Measurements from ENCODE around the gene NUF2.
"Not testable (repeated sequence)": the region's sequence is repeated elsewhere in the genome, so short reads cannot be mapped to it uniquely, and the experiment has no call there.

Gene NUF2

DNA sequence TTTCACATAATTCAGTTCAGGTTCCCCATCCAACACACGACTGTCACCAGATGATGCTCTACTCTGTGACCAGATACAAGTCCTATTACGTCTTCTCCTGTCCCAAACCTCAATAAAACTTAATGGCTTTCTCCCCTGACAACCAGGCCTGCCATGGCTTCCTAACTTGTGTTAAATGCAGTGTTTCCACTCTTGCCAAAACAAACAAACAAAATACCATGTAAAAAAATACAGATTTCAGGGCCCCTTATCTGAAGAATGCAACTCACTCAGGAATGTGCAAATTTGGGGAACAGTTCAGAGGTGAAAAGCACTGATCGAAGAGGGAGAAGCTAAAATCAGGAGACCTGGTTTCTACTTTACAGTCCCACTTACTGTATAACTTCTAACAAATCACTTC is 863 bp upstream of the NUF2 start:
- peak overlapping the region; percentile 63 for H3K4me2 ChIP-seq (ENCODE audit: low read depth, low read length)
- H3K36me3 ChIP-seq (replicated peaks; ENCODE audit: insufficient read depth, low read length) = no peaks in the 10 kb centered on the region; the same call in 1 of the 2 replicates
- peak overlapping the region; percentile 79 for H3K9ac ChIP-seq (ENCODE audit: low read length)
- TF ChIP-seq CTCF (IDR thresholded peaks at IDR 0.05; ENCODE audit: low read length) (no peak), EZH2 (optimal IDR thresholded peaks at IDR 0.05; ENCODE audit: low read depth, low read length) (no peak), EZH2phosphoT487 (IDR thresholded peaks at IDR 0.05; ENCODE audit: low read length) (no peak)
- peaks cover 45% of the 10 kb centered on the region for H3K79me2 ChIP-seq (ENCODE audit: low read length)
- H3K4me3 ChIP-seq (ENCODE audit: low read length) = peak overlapping the region; percentile 89
- peaks cover 7% of the 10 kb centered on the region for H3F3A ChIP-seq (ENCODE audit: insufficient read depth, low read length)
- no peak for DNase-seq
- H3K27me3 ChIP-seq (replicated peaks; ENCODE audit: insufficient read depth, low read length) = no peaks in the 10 kb centered on the region
- peaks cover 9% of the 10 kb centered on the region for H3K4me1 ChIP-seq (ENCODE audit: low read length)
- peak overlapping the region; percentile 78; the same call in 1 of the 2 replicates for H3K27ac ChIP-seq (ENCODE audit: low read length)
- no peaks in the 10 kb centered on the region for H4K20me1 ChIP-seq (ENCODE audit: insufficient read depth, low read length)
- H3K9me2 ChIP-seq (replicated peaks; ENCODE audit: insufficient read depth, low read length) = no peaks in the 10 kb centered on the region
- peak overlapping the region; percentile 95 for H2AFZ ChIP-seq (ENCODE audit: low read length)
- no peaks in the 10 kb centered on the region for H3K9me3 ChIP-seq (replicated peaks; ENCODE audit: insufficient read depth, low read length)

GRCh38 chr1:163323339-163323738 is 1.6 kb downstream of the NUF2 start:
- peak overlapping the region; percentile 79; the same call in 1 of the 2 replicates for H3K9ac ChIP-seq (ENCODE audit: low read length)
- not testable (repeated sequence) for H2AFZ ChIP-seq (ENCODE audit: low read length); H3K9me2 ChIP-seq (replicated peaks; ENCODE audit: insufficient read depth, low read length); H3K27me3 ChIP-seq (replicated peaks; ENCODE audit: insufficient read depth, low read length); H3K9me3 ChIP-seq (replicated peaks; ENCODE audit: insufficient read depth, low read length); H3F3A ChIP-seq (ENCODE audit: insufficient read depth, low read length); DNase-seq; H3K27ac ChIP-seq (ENCODE audit: low read length); H4K20me1 ChIP-seq (ENCODE audit: insufficient read depth, low read length); H3K4me1 ChIP-seq (ENCODE audit: low read length)
- H3K4me2 ChIP-seq (ENCODE audit: low read depth, low read length) = peak overlapping the region; percentile 79
- peaks cover 54% of the 10 kb centered on the region for H3K79me2 ChIP-seq (ENCODE audit: low read length)
- H3K4me3 ChIP-seq (ENCODE audit: low read length) = peak overlapping the region; percentile 89
- peaks cover 14% of the 10 kb centered on the region for H3K36me3 ChIP-seq (replicated peaks; ENCODE audit: insufficient read depth, low read length)

- DNase-seq = no peak
- Histone ChIP-seq H3K4me1 (ENCODE audit: low read length) (no peaks in the 10 kb centered on the region), H3K36me3 (replicated peaks; ENCODE audit: insufficient read depth, low read length) (peaks cover 39% of the 10 kb centered on the region), H3K79me2 (ENCODE audit: low read length) (0 out of 2 replicates have a peak, but pooled peaks cover 6% of the 10 kb centered on the region), H3K4me2 (ENCODE audit: low read depth, low read length) (no peak overlapping the region), H3K9me3 (replicated peaks; ENCODE audit: insufficient read depth, low read length) (no peaks in the 10 kb centered on the region), H3K9me2 (replicated peaks; ENCODE audit: insufficient read depth, low read length) (no peaks in the 10 kb centered on the region), H3K27me3 (replicated peaks; ENCODE audit: insufficient read depth, low read length) (no peaks in the 10 kb centered on the region), H3K9ac (ENCODE audit: low read length) (no peak overlapping the region), H2AFZ (ENCODE audit: low read length) (no peak overlapping the region), H3K4me3 (ENCODE audit: low read length) (no peak overlapping the region), H3K27ac (ENCODE audit: low read length) (no peak overlapping the region), H4K20me1 (ENCODE audit: insufficient read depth, low read length) (no peaks in the 10 kb centered on the region), H3F3A (ENCODE audit: insufficient read depth, low read length) (no peaks in the 10 kb centered on the region)
- TF ChIP-seq EZH2phosphoT487 (IDR thresholded peaks at IDR 0.05; ENCODE audit: low read length) = no peak
- TF ChIP-seq EZH2 (optimal IDR thresholded peaks at IDR 0.05; ENCODE audit: low read depth, low read length) = no peak
Measured at GRCh38 chr1:163331116-163331515, 9.4 kb downstream of the NUF2 start.

GRCh38 chr1:163335216-163335615 is 13.5 kb downstream of the NUF2 start:
- H3K36me3 ChIP-seq (replicated peaks; ENCODE audit: insufficient read depth, low read length) = peaks cover 33% of the 10 kb centered on the region
- TF ChIP-seq EZH2phosphoT487 (IDR thresholded peaks at IDR 0.05; ENCODE audit: low read length) (no peak), CTCF (IDR thresholded peaks at IDR 0.05; ENCODE audit: low read length) (no peak), EZH2 (optimal IDR thresholded peaks at IDR 0.05; ENCODE audit: low read depth, low read length) (no peak)

More at GRCh38 chr1:163335216-163335615, 13.5 kb downstream of the NUF2 start:
- Histone ChIP-seq H3K4me3 (ENCODE audit: low read length) (no peak overlapping the region), H3K9ac (ENCODE audit: low read length) (no peak overlapping the region), H3K4me1 (ENCODE audit: low read length) (no peaks in the 10 kb centered on the region), H4K20me1 (ENCODE audit: insufficient read depth, low read length) (no peaks in the 10 kb centered on the region), H3K27ac (ENCODE audit: low read length) (no peak overlapping the region), H3K9me3 (replicated peaks; ENCODE audit: insufficient read depth, low read length) (no peaks in the 10 kb centered on the region), H3K9me2 (replicated peaks; ENCODE audit: insufficient read depth, low read length) (no peaks in the 10 kb centered on the region), H3F3A (ENCODE audit: insufficient read depth, low read length) (no peaks in the 10 kb centered on the region), H3K4me2 (ENCODE audit: low read depth, low read length) (no peak overlapping the region), H3K79me2 (ENCODE audit: low read length) (no peaks in the 10 kb centered on the region), H3K27me3 (replicated peaks; ENCODE audit: insufficient read depth, low read length) (no peaks in the 10 kb centered on the region), H2AFZ (ENCODE audit: low read length) (no peak overlapping the region)
- DNase-seq = no peak

Measured in MM.1S (cell line).